ENCODE data around the gene NIBAN1.
"Not testable (repeated sequence)": the region's sequence is repeated elsewhere in the genome, so short reads cannot be mapped to it uniquely, and the experiment has no call there.

Gene NIBAN1

GRCh38 chr1:184974056-184974836, at the start of gene NIBAN1:
TSS of gene NIBAN1 (minus strand) at chr1:184974508. CDS start at chr1:184974356, 152 bp downstream.
- no peak for DNase-seq (ENCODE audit: low read depth, low spot score)
- TF ChIP-seq EZH2 (IDR thresholded peaks at IDR 0.05) (no peak), POLR2AphosphoS5 (IDR thresholded peaks at IDR 0.05; ENCODE audit: borderline replicate concordance, low read depth, low read length) (peak; percentile 66)
- peak within 1 kb of the TSS; percentile 93 for H3K4me3 ChIP-seq
- H3K9me3 ChIP-seq (ENCODE audit: low read depth, low read length) = no peaks in the 10 kb centered on the region
- H3K9ac ChIP-seq (ENCODE audit: insufficient read length) = peak within 1 kb of the TSS; percentile 87
- peak within 1 kb of the TSS; percentile 75 for H3K27ac ChIP-seq
- H3K36me3 ChIP-seq (ENCODE audit: insufficient read depth, low read length) = no peaks in the 10 kb centered on the region

GRCh38 chr1:185017966-185018365, 43.7 kb upstream of the NIBAN1 start:
- Histone ChIP-seq H3K9ac (ENCODE audit: insufficient read length) (no peak overlapping the region), H3K4me3 (no peak overlapping the region), H3K36me3 (ENCODE audit: insufficient read depth, low read length) (no peaks in the 10 kb centered on the region), H3K9me3 (ENCODE audit: low read depth, low read length) (no peaks in the 10 kb centered on the region), H3K27ac (no peak overlapping the region)
- no peak for TF ChIP-seq EZH2 (IDR thresholded peaks at IDR 0.05)
- no peak for TF ChIP-seq POLR2AphosphoS5 (IDR thresholded peaks at IDR 0.05; ENCODE audit: borderline replicate concordance, low read depth, low read length)
- no peak for TF ChIP-seq FOXP2 (optimal IDR thresholded peaks at IDR 0.05; ENCODE audit: control extremely low read depth, extremely low read length, insufficient read depth)
- no peak for DNase-seq (ENCODE audit: low read depth, low spot score)

GRCh38 chr1:185017338-185017737, 43.0 kb upstream of the NIBAN1 start:
- Histone ChIP-seq H3K9ac (ENCODE audit: insufficient read length) (no peak overlapping the region), H3K9me3 (ENCODE audit: low read depth, low read length) (no peaks in the 10 kb centered on the region), H3K27ac (no peak overlapping the region), H3K36me3 (ENCODE audit: insufficient read depth, low read length) (no peaks in the 10 kb centered on the region), H3K4me3 (no peak overlapping the region)
- TF ChIP-seq POLR2AphosphoS5 (IDR thresholded peaks at IDR 0.05; ENCODE audit: borderline replicate concordance, low read depth, low read length) (no peak), EZH2 (IDR thresholded peaks at IDR 0.05) (no peak), FOXP2 (optimal IDR thresholded peaks at IDR 0.05; ENCODE audit: control extremely low read depth, extremely low read length, insufficient read depth) (no peak)
- DNase-seq (ENCODE audit: low read depth, low spot score) = no peak

GRCh38 chr1:185016880-185017279, 42.6 kb upstream of the NIBAN1 start:
- no peaks in the 10 kb centered on the region for H3K9me3 ChIP-seq (ENCODE audit: low read depth, low read length)
- H3K36me3 ChIP-seq (ENCODE audit: insufficient read depth, low read length) = no peaks in the 10 kb centered on the region
- no peak overlapping the region for H3K4me3 ChIP-seq
- no peak overlapping the region for H3K27ac ChIP-seq
- H3K9ac ChIP-seq (ENCODE audit: insufficient read length) = no peak overlapping the region
- no peak for DNase-seq (ENCODE audit: low read depth, low spot score)
- no peak for TF ChIP-seq POLR2AphosphoS5 (IDR thresholded peaks at IDR 0.05; ENCODE audit: borderline replicate concordance, low read depth, low read length)
- TF ChIP-seq EZH2 (IDR thresholded peaks at IDR 0.05) = no peak
- no peak for TF ChIP-seq FOXP2 (optimal IDR thresholded peaks at IDR 0.05; ENCODE audit: control extremely low read depth, extremely low read length, insufficient read depth)

- H3K9me3 ChIP-seq (ENCODE audit: low read depth, low read length) = no peaks in the 10 kb centered on the region
- no peak overlapping the region for H3K9ac ChIP-seq (ENCODE audit: insufficient read length)
- H3K4me3 ChIP-seq = no peak overlapping the region
- no peak for DNase-seq (ENCODE audit: low read depth, low spot score)
- no peak overlapping the region for H3K27ac ChIP-seq
- no peaks in the 10 kb centered on the region for H3K36me3 ChIP-seq (ENCODE audit: insufficient read depth, low read length)
- no peak for TF ChIP-seq EZH2 (IDR thresholded peaks at IDR 0.05)
- no peak for TF ChIP-seq FOXP2 (optimal IDR thresholded peaks at IDR 0.05; ENCODE audit: control extremely low read depth, extremely low read length, insufficient read depth)
- TF ChIP-seq POLR2AphosphoS5 (IDR thresholded peaks at IDR 0.05; ENCODE audit: borderline replicate concordance, low read depth, low read length) = no peak
Observed at GRCh38 chr1:185015631-185016030, 41.3 kb upstream of the NIBAN1 start.

GRCh38 chr1:185014941-185015340, 40.6 kb upstream of the NIBAN1 start:
- Histone ChIP-seq H3K36me3 (ENCODE audit: insufficient read depth, low read length) (no peaks in the 10 kb centered on the region), H3K9ac (ENCODE audit: insufficient read length) (no peak overlapping the region), H3K9me3 (ENCODE audit: low read depth, low read length) (no peaks in the 10 kb centered on the region), H3K27ac (no peak overlapping the region), H3K4me3 (no peak overlapping the region)
- DNase-seq (ENCODE audit: low read depth, low spot score) = no peak
- TF ChIP-seq POLR2AphosphoS5 (IDR thresholded peaks at IDR 0.05; ENCODE audit: borderline replicate concordance, low read depth, low read length) = no peak
- TF ChIP-seq EZH2 (IDR thresholded peaks at IDR 0.05) = no peak
- TF ChIP-seq FOXP2 (optimal IDR thresholded peaks at IDR 0.05; ENCODE audit: control extremely low read depth, extremely low read length, insufficient read depth) = no peak

- H3K9ac ChIP-seq (ENCODE audit: insufficient read length) = no peak overlapping the region
- H3K9me3 ChIP-seq (ENCODE audit: low read depth, low read length) = no peaks in the 10 kb centered on the region
- TF ChIP-seq EZH2 (IDR thresholded peaks at IDR 0.05) (no peak), FOXP2 (optimal IDR thresholded peaks at IDR 0.05; ENCODE audit: control extremely low read depth, extremely low read length, insufficient read depth) (no peak), POLR2AphosphoS5 (IDR thresholded peaks at IDR 0.05; ENCODE audit: borderline replicate concordance, low read depth, low read length) (no peak)
- H3K36me3 ChIP-seq (ENCODE audit: insufficient read depth, low read length) = no peaks in the 10 kb centered on the region
- H3K27ac ChIP-seq = no peak overlapping the region
- no peak overlapping the region for H3K4me3 ChIP-seq
- no peak for DNase-seq (ENCODE audit: low read depth, low spot score)
Observed at GRCh38 chr1:185010361-185010760, 36.1 kb upstream of the NIBAN1 start.

- peak; percentile 61 for DNase-seq (ENCODE audit: low read depth, low spot score)
- Histone ChIP-seq H3K36me3 (ENCODE audit: insufficient read depth, low read length) (no peaks in the 10 kb centered on the region), H3K9ac (ENCODE audit: insufficient read length) (no peak overlapping the region), H3K4me3 (0 out of 2 replicates have a peak overlapping the region, but pooled peaks have one; percentile 16), H3K27ac (peak overlapping the region; percentile 20; the same call in 1 of the 2 replicates), H3K9me3 (ENCODE audit: low read depth, low read length) (no peaks in the 10 kb centered on the region)
- no peak for TF ChIP-seq EZH2 (IDR thresholded peaks at IDR 0.05)
Observed at GRCh38 chr1:185008838-185009237, 34.5 kb upstream of the NIBAN1 start.

- H3K9me3 ChIP-seq (ENCODE audit: low read depth, low read length); H3K9ac ChIP-seq (ENCODE audit: insufficient read length); H3K27ac ChIP-seq; DNase-seq (ENCODE audit: low read depth, low spot score); H3K36me3 ChIP-seq (ENCODE audit: insufficient read depth, low read length); H3K4me3 ChIP-seq: not testable (repeated sequence)
Observed at GRCh38 chr1:185001312-185001880, 27.1 kb upstream of the NIBAN1 start.

- DNase-seq (ENCODE audit: low read depth, low spot score); H3K4me3 ChIP-seq; H3K9me3 ChIP-seq (ENCODE audit: low read depth, low read length); H3K9ac ChIP-seq (ENCODE audit: insufficient read length); H3K27ac ChIP-seq; H3K36me3 ChIP-seq (ENCODE audit: insufficient read depth, low read length): not testable (repeated sequence)
Observed at GRCh38 chr1:184999974-185000373, 25.7 kb upstream of the NIBAN1 start.

Data from SK-N-MC (cell line).